ENCODE measurements around the gene WBP2. TPM values are rescaled to one million over a fixed set of nuclear protein-coding genes. Genes with fewer than 3 reads are reported as not detected.

Gene WBP2
- total and polyA plus RNA-seq, 2 of the 13 experiments (the other 11 are each of a cell fraction or from before 2014, with no cell fraction given) = 29.2 to 29.5 TPM

DNA sequence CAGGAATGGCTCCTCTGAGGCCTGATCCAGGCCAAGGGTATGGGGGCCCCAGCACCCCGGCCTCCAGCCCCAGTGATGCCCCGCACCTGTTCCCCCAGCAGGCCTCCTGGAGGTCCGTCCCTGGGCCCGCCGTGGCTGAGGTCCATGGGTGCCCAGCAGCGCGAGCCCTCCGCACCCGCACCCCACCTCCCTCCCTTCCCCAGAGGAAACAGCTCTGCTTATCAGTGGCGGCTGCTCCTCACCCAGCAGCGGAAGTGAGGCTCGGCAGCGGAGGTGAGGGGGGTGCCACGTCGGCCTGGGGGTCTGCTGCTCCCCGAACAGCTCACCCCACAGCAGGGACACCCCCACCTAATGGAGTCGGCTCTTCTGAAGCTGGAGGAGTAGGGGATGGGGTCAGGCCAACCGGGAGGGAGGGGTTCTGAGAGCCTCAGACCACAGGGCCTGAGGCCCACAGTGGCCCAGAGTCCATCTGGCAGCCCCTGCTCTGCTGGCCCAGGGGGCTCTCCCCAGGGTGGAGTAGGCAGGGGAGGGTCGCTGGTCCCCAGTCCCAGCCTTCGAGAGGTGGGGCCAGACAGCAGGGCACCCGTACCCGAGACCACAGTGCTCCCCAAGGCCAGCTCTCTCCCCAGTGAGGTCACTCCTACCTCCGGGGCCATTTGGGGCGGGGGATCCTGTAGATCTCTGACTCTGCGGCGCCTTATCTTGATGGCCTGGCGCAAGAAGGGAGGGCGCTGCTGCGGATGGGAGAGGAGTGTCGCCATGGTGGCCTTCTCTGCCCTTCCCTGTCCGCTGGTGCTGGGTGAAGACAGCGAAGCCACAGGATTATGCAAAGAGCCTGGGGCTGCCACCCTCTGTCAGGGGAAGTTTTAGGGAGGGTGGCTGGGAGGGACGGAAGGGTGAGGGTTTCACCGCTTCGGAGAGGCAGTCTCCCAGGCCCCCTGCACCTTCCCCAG is 11.3 kb downstream of the WBP2 start, which contains the start of gene UNC13D (continued):
- TF ChIP-seq, protein P1, sequence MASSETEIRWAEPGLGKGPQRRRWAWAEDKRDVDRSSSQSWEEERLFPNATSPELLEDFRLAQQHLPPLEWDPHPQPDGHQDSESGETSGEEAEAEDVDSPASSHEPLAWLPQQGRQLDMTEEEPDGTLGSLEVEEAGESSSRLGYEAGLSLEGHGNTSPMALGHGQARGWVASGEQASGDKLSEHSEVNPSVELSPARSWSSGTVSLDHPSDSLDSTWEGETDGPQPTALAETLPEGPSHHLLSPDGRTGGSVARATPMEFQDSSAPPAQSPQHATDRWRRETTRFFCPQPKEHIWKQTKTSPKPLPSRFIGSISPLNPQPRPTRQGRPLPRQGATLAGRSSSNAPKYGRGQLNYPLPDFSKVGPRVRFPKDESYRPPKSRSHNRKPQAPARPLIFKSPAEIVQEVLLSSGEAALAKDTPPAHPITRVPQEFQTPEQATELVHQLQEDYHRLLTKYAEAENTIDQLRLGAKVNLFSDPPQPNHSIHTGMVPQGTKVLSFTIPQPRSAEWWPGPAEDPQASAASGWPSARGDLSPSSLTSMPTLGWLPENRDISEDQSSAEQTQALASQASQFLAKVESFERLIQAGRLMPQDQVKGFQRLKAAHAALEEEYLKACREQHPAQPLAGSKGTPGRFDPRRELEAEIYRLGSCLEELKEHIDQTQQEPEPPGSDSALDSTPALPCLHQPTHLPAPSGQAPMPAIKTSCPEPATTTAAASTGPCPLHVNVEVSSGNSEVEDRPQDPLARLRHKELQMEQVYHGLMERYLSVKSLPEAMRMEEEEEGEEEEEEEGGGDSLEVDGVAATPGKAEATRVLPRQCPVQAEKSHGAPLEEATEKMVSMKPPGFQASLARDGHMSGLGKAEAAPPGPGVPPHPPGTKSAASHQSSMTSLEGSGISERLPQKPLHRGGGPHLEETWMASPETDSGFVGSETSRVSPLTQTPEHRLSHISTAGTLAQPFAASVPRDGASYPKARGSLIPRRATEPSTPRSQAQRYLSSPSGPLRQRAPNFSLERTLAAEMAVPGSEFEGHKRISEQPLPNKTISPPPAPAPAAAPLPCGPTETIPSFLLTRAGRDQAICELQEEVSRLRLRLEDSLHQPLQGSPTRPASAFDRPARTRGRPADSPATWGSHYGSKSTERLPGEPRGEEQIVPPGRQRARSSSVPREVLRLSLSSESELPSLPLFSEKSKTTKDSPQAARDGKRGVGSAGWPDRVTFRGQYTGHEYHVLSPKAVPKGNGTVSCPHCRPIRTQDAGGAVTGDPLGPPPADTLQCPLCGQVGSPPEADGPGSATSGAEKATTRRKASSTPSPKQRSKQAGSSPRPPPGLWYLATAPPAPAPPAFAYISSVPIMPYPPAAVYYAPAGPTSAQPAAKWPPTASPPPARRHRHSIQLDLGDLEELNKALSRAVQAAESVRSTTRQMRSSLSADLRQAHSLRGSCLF (CRISPR knock-in tag; IDR thresholded peaks at IDR 0.05; ENCODE audit: borderline replicate concordance) = no peak
- TF ChIP-seq NFATC3 (CRISPR knock-in tag; IDR thresholded peaks at IDR 0.05) = peak; percentile 24; the same call in 1 of the 2 replicates
- TF ChIP-seq GATAD2A (CRISPR knock-in tag; IDR thresholded peaks at IDR 0.05) = no peak; the same call in 1 of the 2 replicates
- TF ChIP-seq ZBTB34 (CRISPR knock-in tag; IDR thresholded peaks at IDR 0.05) = no peak
- TF ChIP-seq, protein P2, sequence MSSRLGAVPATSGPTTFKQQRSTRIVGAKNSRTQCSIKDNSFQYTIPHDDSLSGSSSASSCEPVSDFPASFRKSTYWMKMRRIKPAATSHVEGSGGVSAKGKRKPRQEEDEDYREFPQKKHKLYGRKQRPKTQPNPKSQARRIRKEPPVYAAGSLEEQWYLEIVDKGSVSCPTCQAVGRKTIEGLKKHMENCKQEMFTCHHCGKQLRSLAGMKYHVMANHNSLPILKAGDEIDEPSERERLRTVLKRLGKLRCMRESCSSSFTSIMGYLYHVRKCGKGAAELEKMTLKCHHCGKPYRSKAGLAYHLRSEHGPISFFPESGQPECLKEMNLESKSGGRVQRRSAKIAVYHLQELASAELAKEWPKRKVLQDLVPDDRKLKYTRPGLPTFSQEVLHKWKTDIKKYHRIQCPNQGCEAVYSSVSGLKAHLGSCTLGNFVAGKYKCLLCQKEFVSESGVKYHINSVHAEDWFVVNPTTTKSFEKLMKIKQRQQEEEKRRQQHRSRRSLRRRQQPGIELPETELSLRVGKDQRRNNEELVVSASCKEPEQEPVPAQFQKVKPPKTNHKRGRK (CRISPR knock-in tag; IDR thresholded peaks at IDR 0.05) = 0 out of 2 replicates have a peak, but pooled peaks have one; percentile 37
- TF ChIP-seq PRDM4 (CRISPR knock-in tag; IDR thresholded peaks at IDR 0.05; ENCODE audit: borderline replicate concordance) = 0 out of 2 replicates have a peak, but pooled peaks have one; percentile 72
- TF ChIP-seq ZMYM4 (CRISPR knock-in tag; IDR thresholded peaks at IDR 0.05) = peak; percentile 45; the same call in 1 of the 2 replicates
- no peak for TF ChIP-seq ZBTB20 (CRISPR knock-in tag; IDR thresholded peaks at IDR 0.05; ENCODE audit: borderline replicate concordance, low read depth)
- TF ChIP-seq, protein P3, sequence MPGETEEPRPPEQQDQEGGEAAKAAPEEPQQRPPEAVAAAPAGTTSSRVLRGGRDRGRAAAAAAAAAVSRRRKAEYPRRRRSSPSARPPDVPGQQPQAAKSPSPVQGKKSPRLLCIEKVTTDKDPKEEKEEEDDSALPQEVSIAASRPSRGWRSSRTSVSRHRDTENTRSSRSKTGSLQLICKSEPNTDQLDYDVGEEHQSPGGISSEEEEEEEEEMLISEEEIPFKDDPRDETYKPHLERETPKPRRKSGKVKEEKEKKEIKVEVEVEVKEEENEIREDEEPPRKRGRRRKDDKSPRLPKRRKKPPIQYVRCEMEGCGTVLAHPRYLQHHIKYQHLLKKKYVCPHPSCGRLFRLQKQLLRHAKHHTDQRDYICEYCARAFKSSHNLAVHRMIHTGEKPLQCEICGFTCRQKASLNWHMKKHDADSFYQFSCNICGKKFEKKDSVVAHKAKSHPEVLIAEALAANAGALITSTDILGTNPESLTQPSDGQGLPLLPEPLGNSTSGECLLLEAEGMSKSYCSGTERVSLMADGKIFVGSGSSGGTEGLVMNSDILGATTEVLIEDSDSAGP (CRISPR knock-in tag; IDR thresholded peaks at IDR 0.05; ENCODE audit: borderline replicate concordance) = peak; percentile 60; the same call in 1 of the 2 replicates
- TF ChIP-seq GRHL1 (CRISPR knock-in tag; conservative IDR thresholded peaks at IDR 0.05) = no peak
- no peak for TF ChIP-seq ZBTB3 (CRISPR knock-in tag; IDR thresholded peaks at IDR 0.05; ENCODE audit: borderline replicate concordance, low read depth)

All from HepG2 (cell line).